Heart right ventricle (tissue), 16 donors: ENCODE data around the gene LMNA. TPM values are rescaled to one million over a fixed set of nuclear protein-coding genes. Genes with fewer than 3 reads are reported as not detected.
"Not testable (repeated sequence)": the region's sequence is repeated elsewhere in the genome, so short reads cannot be mapped to it uniquely, and the experiment has no call there.

Source experiments
- ATAC-seq, 8 donors: fragments of 200-7000 bp; cut with Tn5 transposase; one replicate each; pipeline ENCODE4 v1.9.1; 2020; ENCODE audit warnings: mild to moderate bottlenecking in 8 of 8, moderate library complexity in 8 of 8, moderate number of reproducible peaks in 1 of 8
- DNase-seq, 2 donors: peaks; one replicate each; pipeline ENCODE4 v3.0.0-alpha.2; 2020
- H3K27ac ChIP-seq, 10 donors: fragments of 200-600 bp; sonication (generic) in 2 of 10; one replicate each; pipeline versions ENCODE4 v1.5.0 to v1.8.0; 2020 to 2022; ENCODE audit warnings: mild to moderate bottlenecking in 3 of 10
- H3K27me3 ChIP-seq, 7 donors: fragments of 200-600 bp; one replicate each; pipeline ENCODE4 v1.8.0; 2021 to 2022; ENCODE audit warnings: mild to moderate bottlenecking in 2 of 7
- H3K36me3 ChIP-seq, 9 donors: fragments of 200-600 bp; sonication (generic) in 1 of 9; one replicate each; pipeline versions ENCODE4 v1.5.0 to v1.8.0; 2020 to 2022; ENCODE audit warnings: mild to moderate bottlenecking in 2 of 9
- H3K4me1 ChIP-seq, 9 donors: fragments of 200-600 bp; sonication (generic) in 1 of 9; one replicate each; pipeline versions ENCODE4 v1.5.0 to v1.8.0; 2020 to 2022; ENCODE audit warnings: mild to moderate bottlenecking in 4 of 9
- H3K4me3 ChIP-seq, 10 donors: fragments of 200-600 bp; sonication (generic) in 2 of 10; one replicate each; pipeline versions ENCODE4 v1.5.0 to v1.8.0; 2020 to 2022; ENCODE audit warnings: mild to moderate bottlenecking in 7 of 10, moderate library complexity in 2 of 10
- H3K9me3 ChIP-seq, 11 donors: fragments of 200-600 bp in 10 of 11; sonication (generic) in 2 of 11; one replicate each; pipeline versions ENCODE4 v1.5.0 to v1.8.0; 2013 to 2022; ENCODE audit warnings: mild to moderate bottlenecking in 2 of 11, control low read depth in 1 of 11, moderate library complexity in 1 of 11
- CTCF ChIP-seq, 9 donors: fragments of 200-600 bp; sonication (generic) in 2 of 9; IDR thresholded peaks; one replicate each; pipeline versions ENCODE4 v1.5.0 to v1.8.0; 2021 to 2022; ENCODE audit warnings: antibody characterized with exemption in 9 of 9, mild to moderate bottlenecking in 5 of 9, moderate library complexity in 1 of 9
- WGBS, 2 donors: extraction: QIAGEN DNeasy Blood & Tissue Kit; methylation state at CpG; one replicate each; pipeline ENCODE4 v1.1.7; 2013; ENCODE audit warnings: inconsistent platforms in 1 of 2; 5-methylcytosine and 5-hydroxymethylcytosine counted together
- intact Hi-C, 10 donors: fragments of 100-400 bp; cut with DNase I; formaldehyde crosslinking; loops; one replicate each; pipeline versions ENCODE4 v1.11.1 to v1.14.2; 2022
- polyA plus RNA-seq, 2 donors: library from polyadenylated mRNA; stranded (reverse); fragments of 200-250 nt; gene quantifications; one replicate each; pipeline ENCODE4 v1.2.3, GENCODE V29; 2013
- total RNA-seq, 10 donors: library from RNA; stranded (reverse); fragmentation: NEBNext Ultra II Directional in 3 of 10; extraction: Animal tissue kit (Norgen Biotek cat#: 25700) in 3 of 10; gene quantifications; one replicate each; pipeline versions ENCODE4 v1.2.1 to v1.2.4, GENCODE V29; 2021 to 2023
- donor health status: Arrhythmogenic right ventricular cardiomyopathy.
- donor health status: ischemic (EF 13 %, LVEDD 7.1; RV severe dilation, severe dysfunction).
- donor health status: healthy with polysubstance abuse.
- donor health status: DM: no; HTN: yes; CAD: no.
- donor health status: DM: no; HTN: no; CAD: no.
- donor health status: ischemic (EF 25% LVEDD 6.9; RV normal size, moderate dysfunction).
- donor health status: ischemic (EF 25% LVEDD 5.7; RV mildly dilated, moderate dysfunction).
- donor health status: healthy.
- donor health status: DM: yes; HTN: yes; CAD: no.
- donor health status: Ischemic cardiomyopathy.
- donor health status: ischemic (EF 35%, LVEDD 5.7; RV mildly dilated, moderate dysfunction).
- donor health status: nonischemic (EF 11% LVEDD 7.7; RV severe dilation, severe dysfunction).
- donor health status: DM: yes; HTN: yes; CAD: no.
- donor health status: PGD.
- donor health status: ischemic (EF 29% LVEDD 5.4; RV normal size, mild dysfunction).
- donor health status: nonischemic (EF 23%, LVEDD 6.1; RV moderate dilation, normal function).

LMNA gene
- total and polyA plus RNA-seq, 12 donors, result 213 to 554 (median 277) TPM

- H3K9me3 ChIP-seq, result no peaks in the 10 kb centered on the region
- peaks cover 0 to 73% (median 0%) of the 10 kb centered on the region in 9 donors for H3K36me3 ChIP-seq
- H3K4me3 ChIP-seq, result no peak overlapping the region
- DNase-seq (no peak), ATAC-seq (no peak)
- no peaks in the 10 kb centered on the region for H3K27me3 ChIP-seq
- intact Hi-C loops, result no loop called here
- no peak overlapping the region for H3K27ac ChIP-seq
- H3K4me1 ChIP-seq, result no peaks in the 10 kb centered on the region
- 76 to 78% methylated on average over 9 of the region's 9 CpGs for WGBS, 2 donors
- TF ChIP-seq CTCF (IDR thresholded peaks at IDR 0.05), result no peak
Observed at GRCh38 chr1:156172696-156173470, 58.4 kb downstream of the LMNA start.

- ATAC-seq (peak in 2 of 8 donors; percentile 10 to 52), DNase-seq (no peak)
- Histone ChIP-seq H3K36me3 (peaks cover 0 to 58% (median 0%) of the 10 kb centered on the region in 9 donors), H3K9me3 (no peaks in the 10 kb centered on the region), H3K4me3 (no peak overlapping the region), H3K27ac (no peak overlapping the region), H3K27me3 (peaks cover 0 to 10% (median 0%) of the 10 kb centered on the region in 7 donors), H3K4me1 (no peaks in the 10 kb centered on the region)
- WGBS, 2 donors, result 86 to 90% methylated on average over 12 of the region's 12 CpGs
- no peak for TF ChIP-seq CTCF (IDR thresholded peaks at IDR 0.05)
- intact Hi-C loops, result no loop called here
Observed at GRCh38 chr1:156176610-156177210, 62.2 kb downstream of the LMNA start.

- no peak for TF ChIP-seq CTCF (IDR thresholded peaks at IDR 0.05)
Observed at GRCh38 chr1:156177919-156178654, 63.6 kb downstream of the LMNA start.

GRCh38 chr1:156180471-156180870 lies 66.0 kb downstream of the LMNA start:
- TF ChIP-seq CTCF (IDR thresholded peaks at IDR 0.05), result no peak
- DNase-seq (no peak), ATAC-seq (no peak)
- intact Hi-C loops, result no loop called here
- H3K27me3 ChIP-seq, result peaks cover 0 to 10% (median 0%) of the 10 kb centered on the region in 7 donors
- no peaks in the 10 kb centered on the region for H3K9me3 ChIP-seq
- no peaks in the 10 kb centered on the region for H3K4me1 ChIP-seq
- H3K4me3 ChIP-seq, result no peak overlapping the region
- peaks cover 0 to 23% (median 0%) of the 10 kb centered on the region in 9 donors for H3K36me3 ChIP-seq
- WGBS, 2 donors, result 93 to 95% methylated on average over 3 of the region's 3 CpGs
- H3K27ac ChIP-seq, result no peak overlapping the region

More at GRCh38 chr1:156177919-156178654, 63.6 kb downstream of the LMNA start:
- H3K36me3 ChIP-seq, result peaks cover 0 to 47% (median 0%) of the 10 kb centered on the region in 9 donors
- H3K4me1 ChIP-seq, result no peaks in the 10 kb centered on the region
- H3K27ac ChIP-seq, result no peak overlapping the region
- intact Hi-C loops, result no loop called here
- H3K27me3 ChIP-seq, result peaks cover 0 to 10% (median 0%) of the 10 kb centered on the region in 7 donors
- DNase-seq (no peak), ATAC-seq (no peak)
- 73 to 75% methylated on average over 7 of the region's 7 CpGs for WGBS, 2 donors
- H3K9me3 ChIP-seq, result no peaks in the 10 kb centered on the region
- no peak overlapping the region for H3K4me3 ChIP-seq

GRCh38 chr1:156181391-156181924 lies 66.9 kb downstream of the LMNA start:
- Histone ChIP-seq H3K36me3 (peaks cover 0 to 13% (median 0%) of the 10 kb centered on the region in 9 donors), H3K27me3 (peaks cover 0 to 10% (median 0%) of the 10 kb centered on the region in 7 donors)
- DNase-seq, H3K4me3 ChIP-seq, H3K27ac ChIP-seq, intact Hi-C loops, ATAC-seq, H3K4me1 ChIP-seq, H3K9me3 ChIP-seq: not testable (repeated sequence)
- WGBS, 2 donors, result 30 to 39% methylated on average over 8 of the region's 8 CpGs

GRCh38 chr1:156182010-156182779 lies 67.7 kb downstream of the LMNA start:
- H3K36me3 ChIP-seq, H3K4me3 ChIP-seq, intact Hi-C loops, DNase-seq, ATAC-seq, H3K4me1 ChIP-seq, H3K27ac ChIP-seq: not testable (repeated sequence)
- H3K9me3 ChIP-seq, result peaks cover 0 to 12% (median 0%) of the 10 kb centered on the region in 11 donors
- H3K27me3 ChIP-seq, result peaks cover 0 to 10% (median 0%) of the 10 kb centered on the region in 7 donors
- WGBS, 2 donors, result 74 to 76% methylated on average over 12 of the region's 12 CpGs
